ENCODE results near the gene SMOC1. TPM values are rescaled to one million over a fixed set of nuclear protein-coding genes. Genes with fewer than 3 reads are reported as not detected.

Gene SMOC1
- total RNA-seq, 1 donor from 2014 or later: 89.3 TPM

- H3K9me3 ChIP-seq (ENCODE audit: low read depth): no peaks in the 10 kb centered on the region
These were observed 37.6 kb upstream of the SMOC1 start for GRCh38 chr14:69841656-69842055.

DNA sequence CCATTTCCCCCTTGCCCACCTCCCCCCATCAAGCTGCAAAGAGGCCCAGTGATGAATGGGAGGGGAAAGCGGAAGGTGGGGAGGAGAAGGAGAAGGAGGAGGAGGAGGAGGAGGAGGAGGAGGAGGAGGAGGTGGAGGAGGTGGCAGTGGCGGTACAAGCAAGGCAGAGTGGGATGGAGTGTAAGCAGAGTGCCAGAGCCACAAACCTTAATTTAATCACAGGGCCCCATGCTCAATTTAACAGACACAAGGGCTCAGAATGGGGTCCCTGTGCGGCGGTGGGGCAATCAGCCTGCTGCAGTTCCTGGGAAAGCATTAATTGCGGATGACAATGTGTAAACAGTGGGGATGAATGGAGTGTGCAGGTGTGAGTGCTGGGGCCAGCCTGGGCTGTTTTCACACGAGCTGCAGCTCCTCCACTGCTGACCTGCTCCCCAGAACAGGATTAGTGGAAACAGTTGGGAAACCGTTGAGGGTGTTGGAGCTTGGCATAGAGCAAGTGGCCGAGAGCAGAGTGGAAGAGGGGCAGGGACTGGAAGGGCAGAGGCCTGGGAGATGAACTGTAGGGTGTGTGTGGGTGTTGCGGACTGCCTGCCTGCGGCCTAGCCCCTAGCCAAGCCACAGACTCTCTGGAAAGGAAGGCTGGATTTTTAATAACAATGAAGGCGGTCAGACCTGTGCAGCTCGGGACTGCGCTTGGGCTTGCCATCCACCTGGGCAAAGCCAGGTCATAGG, 36.4 kb upstream of the SMOC1 start:
- Histone ChIP-seq H3K4me3 (no peak overlapping the region), H3K4me2 (peak overlapping the region; percentile 69), H2AFZ (replicated peaks) (no peak overlapping the region), H4K20me1 (ENCODE audit: low read depth) (no peaks in the 10 kb centered on the region), H3K36me3 (no peaks in the 10 kb centered on the region), H3K79me2 (ENCODE audit: low read depth) (no peaks in the 10 kb centered on the region), H3K9ac (no peak overlapping the region), H3F3A (ENCODE audit: low read depth) (peaks cover 42% of the 10 kb centered on the region), H3K4me1 (peaks cover 54% of the 10 kb centered on the region), H3K9me3 (ENCODE audit: low read depth) (no peaks in the 10 kb centered on the region), H3K27ac (peak overlapping the region; percentile 98), H3K27me3 (no peaks in the 10 kb centered on the region)
- no peak overlapping the region for H3K4me3 Mint-ChIP-seq
- TF ChIP-seq EZH2 (IDR thresholded peaks at IDR 0.05): no peak
- TF ChIP-seq EZH2phosphoT487 (IDR thresholded peaks at IDR 0.05): peak; percentile 70
- no peaks in the 10 kb centered on the region for H3K36me3 Mint-ChIP-seq
- no peak overlapping the region for H3K27ac Mint-ChIP-seq
- peaks cover 12% of the 10 kb centered on the region for H3K4me1 Mint-ChIP-seq
- peak; percentile 93 for DNase-seq (ENCODE audit: low spot score)
- H3K27me3 Mint-ChIP-seq (ENCODE audit: insufficient read depth, low read depth): peaks cover 12% of the 10 kb centered on the region
- no peaks in the 10 kb centered on the region for H3K9me3 Mint-ChIP-seq

More at GRCh38 chr14:69841656-69842055, 37.6 kb upstream of the SMOC1 start:
- H3K9me3 Mint-ChIP-seq: no peaks in the 10 kb centered on the region
- H3K27ac Mint-ChIP-seq: no peak overlapping the region
- Histone ChIP-seq H3K4me2 (peak overlapping the region; percentile 69), H3K9ac (no peak overlapping the region), H3K36me3 (no peaks in the 10 kb centered on the region), H3K27ac (peak overlapping the region; percentile 97), H3K4me1 (peaks cover 54% of the 10 kb centered on the region), H3K27me3 (no peaks in the 10 kb centered on the region), H3F3A (ENCODE audit: low read depth) (peaks cover 42% of the 10 kb centered on the region), H2AFZ (replicated peaks) (no peak overlapping the region), H4K20me1 (ENCODE audit: low read depth) (no peaks in the 10 kb centered on the region), H3K4me3 (no peak overlapping the region), H3K79me2 (ENCODE audit: low read depth) (no peaks in the 10 kb centered on the region)
- peaks cover 12% of the 10 kb centered on the region for H3K4me1 Mint-ChIP-seq
- TF ChIP-seq, protein P1, sequence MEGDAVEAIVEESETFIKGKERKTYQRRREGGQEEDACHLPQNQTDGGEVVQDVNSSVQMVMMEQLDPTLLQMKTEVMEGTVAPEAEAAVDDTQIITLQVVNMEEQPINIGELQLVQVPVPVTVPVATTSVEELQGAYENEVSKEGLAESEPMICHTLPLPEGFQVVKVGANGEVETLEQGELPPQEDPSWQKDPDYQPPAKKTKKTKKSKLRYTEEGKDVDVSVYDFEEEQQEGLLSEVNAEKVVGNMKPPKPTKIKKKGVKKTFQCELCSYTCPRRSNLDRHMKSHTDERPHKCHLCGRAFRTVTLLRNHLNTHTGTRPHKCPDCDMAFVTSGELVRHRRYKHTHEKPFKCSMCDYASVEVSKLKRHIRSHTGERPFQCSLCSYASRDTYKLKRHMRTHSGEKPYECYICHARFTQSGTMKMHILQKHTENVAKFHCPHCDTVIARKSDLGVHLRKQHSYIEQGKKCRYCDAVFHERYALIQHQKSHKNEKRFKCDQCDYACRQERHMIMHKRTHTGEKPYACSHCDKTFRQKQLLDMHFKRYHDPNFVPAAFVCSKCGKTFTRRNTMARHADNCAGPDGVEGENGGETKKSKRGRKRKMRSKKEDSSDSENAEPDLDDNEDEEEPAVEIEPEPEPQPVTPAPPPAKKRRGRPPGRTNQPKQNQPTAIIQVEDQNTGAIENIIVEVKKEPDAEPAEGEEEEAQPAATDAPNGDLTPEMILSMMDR (IDR thresholded peaks at IDR 0.05): no peak
- TF ChIP-seq EZH2phosphoT487 (IDR thresholded peaks at IDR 0.05) (no peak), EZH2 (IDR thresholded peaks at IDR 0.05) (no peak)
- no peaks in the 10 kb centered on the region for H3K36me3 Mint-ChIP-seq
- DNase-seq (ENCODE audit: low spot score): no peak
- H3K27me3 Mint-ChIP-seq (ENCODE audit: insufficient read depth, low read depth): peaks cover 10% of the 10 kb centered on the region
- H3K4me3 Mint-ChIP-seq: no peak overlapping the region

DNA sequence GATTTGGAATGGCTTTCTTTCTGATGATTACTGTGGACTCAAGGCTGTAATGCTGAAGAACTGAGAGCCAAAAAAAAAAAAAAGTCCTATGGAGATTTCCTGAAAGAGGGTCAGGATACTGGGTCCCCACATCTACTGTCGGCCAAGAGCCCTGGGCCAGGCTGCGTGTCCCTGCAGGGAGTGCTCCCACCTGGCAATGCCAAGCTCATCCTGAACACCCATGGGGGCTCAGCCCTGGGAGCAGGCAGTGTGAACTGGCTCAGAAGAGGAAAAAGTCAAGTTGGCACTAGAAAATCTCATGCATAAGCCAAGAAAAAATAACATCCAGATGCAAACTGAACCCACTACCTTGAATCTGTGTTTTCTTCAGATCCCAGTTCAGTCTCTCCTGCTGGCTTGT, 35.0 kb upstream of the SMOC1 start:
- Histone ChIP-seq H3K9me3 (ENCODE audit: low read depth) (no peaks in the 10 kb centered on the region), H3K4me3 (no peak overlapping the region), H3K27ac (peak overlapping the region; percentile 98), H3K27me3 (no peaks in the 10 kb centered on the region), H3K79me2 (ENCODE audit: low read depth) (no peaks in the 10 kb centered on the region), H3F3A (ENCODE audit: low read depth) (peaks cover 42% of the 10 kb centered on the region), H3K9ac (no peak overlapping the region), H3K4me1 (peaks cover 54% of the 10 kb centered on the region), H4K20me1 (ENCODE audit: low read depth) (no peaks in the 10 kb centered on the region), H3K36me3 (no peaks in the 10 kb centered on the region), H3K4me2 (no peak overlapping the region), H2AFZ (replicated peaks) (no peak overlapping the region)
- Mint-ChIP-seq H3K9me3 (no peaks in the 10 kb centered on the region), H3K36me3 (no peaks in the 10 kb centered on the region), H3K4me1 (peaks cover 21% of the 10 kb centered on the region), H3K27ac (no peak overlapping the region), H3K27me3 (ENCODE audit: insufficient read depth, low read depth) (peaks cover 19% of the 10 kb centered on the region), H3K4me3 (no peak overlapping the region)
- no peak for DNase-seq (ENCODE audit: low spot score)
- TF ChIP-seq EZH2phosphoT487 (IDR thresholded peaks at IDR 0.05) (no peak), EZH2 (IDR thresholded peaks at IDR 0.05) (no peak)
- TF ChIP-seq, protein P1 (IDR thresholded peaks at IDR 0.05): no peak

DNA sequence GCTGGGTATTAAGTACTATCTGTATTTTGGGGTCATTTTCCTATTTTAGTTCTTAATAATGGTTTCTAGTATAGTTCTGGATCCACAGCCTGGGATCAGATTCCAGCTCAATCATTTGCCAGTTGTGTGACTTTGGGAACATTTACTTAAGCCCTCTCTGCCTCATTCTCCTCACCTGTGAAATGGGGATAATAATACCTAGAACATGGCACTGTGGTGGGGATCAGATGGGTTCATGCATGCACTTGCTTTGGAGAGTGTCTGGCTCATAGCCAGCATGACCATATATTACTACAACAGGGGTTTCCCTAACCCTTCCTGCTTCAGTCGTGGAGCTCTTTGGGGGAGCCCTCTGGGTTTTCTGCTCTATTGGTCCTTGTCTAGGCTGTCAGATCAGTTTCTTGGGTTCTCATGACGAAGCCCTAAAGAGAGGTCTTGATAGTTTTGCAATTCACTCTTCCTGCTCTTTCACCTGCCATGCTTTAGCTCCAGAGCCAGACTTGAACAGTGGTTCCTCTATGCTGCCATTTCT, 34.1 kb upstream of the SMOC1 start:
- no peaks in the 10 kb centered on the region for H3K9me3 ChIP-seq (ENCODE audit: low read depth)
- no peaks in the 10 kb centered on the region for H3K36me3 Mint-ChIP-seq
- peaks cover 30% of the 10 kb centered on the region for H3K4me1 Mint-ChIP-seq
- H3K9ac ChIP-seq: no peak overlapping the region
- H3K9me3 Mint-ChIP-seq: no peaks in the 10 kb centered on the region
- no peaks in the 10 kb centered on the region for H4K20me1 ChIP-seq (ENCODE audit: low read depth)
- H3K4me1 ChIP-seq: peaks cover 57% of the 10 kb centered on the region
- no peaks in the 10 kb centered on the region for H3K79me2 ChIP-seq (ENCODE audit: low read depth)
- H3F3A ChIP-seq (ENCODE audit: low read depth): peaks cover 42% of the 10 kb centered on the region
- no peak overlapping the region for H3K4me2 ChIP-seq
- peak overlapping the region; percentile 57 for H3K27ac Mint-ChIP-seq
- H3K27ac ChIP-seq: no peak overlapping the region
- peaks cover 21% of the 10 kb centered on the region for H3K27me3 Mint-ChIP-seq (ENCODE audit: insufficient read depth, low read depth)
- H3K27me3 ChIP-seq: no peaks in the 10 kb centered on the region
- no peak overlapping the region for H2AFZ ChIP-seq (replicated peaks)
- no peak for DNase-seq (ENCODE audit: low spot score)
- H3K4me3 Mint-ChIP-seq: no peak overlapping the region
- H3K4me3 ChIP-seq: no peak overlapping the region
- TF ChIP-seq EZH2 (IDR thresholded peaks at IDR 0.05) (no peak), EZH2phosphoT487 (IDR thresholded peaks at IDR 0.05) (no peak)
- TF ChIP-seq, protein P1 (IDR thresholded peaks at IDR 0.05): no peak
- no peaks in the 10 kb centered on the region for H3K36me3 ChIP-seq
